ENCODE measurements around the gene NRIP1. TPM values are rescaled to one million over a fixed set of nuclear protein-coding genes. Genes with fewer than 3 reads are reported as not detected.

NRIP1 gene
- total and polyA plus RNA-seq, 2 donors from 2014 or later = 7.4 to 60.4 TPM

DNA sequence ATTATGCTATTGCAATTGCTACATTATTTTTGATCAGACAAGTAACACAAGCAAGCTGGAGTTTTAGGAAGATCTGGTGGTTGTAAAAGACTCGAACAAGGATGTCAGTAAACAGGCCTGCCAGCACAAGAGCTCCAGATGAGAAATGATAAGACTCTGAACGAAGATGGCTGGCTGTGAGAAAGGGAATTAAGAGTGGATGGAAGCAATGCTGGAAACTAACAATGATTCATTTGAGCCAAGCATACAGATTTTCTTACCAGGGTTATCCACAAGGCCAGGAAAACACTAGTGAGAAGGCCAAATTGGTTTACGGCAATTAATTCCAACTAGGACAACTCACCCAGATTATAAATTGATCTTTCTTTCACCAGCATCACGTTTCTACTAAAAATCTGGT is 54.2 kb downstream of the NRIP1 start:
- peaks cover 0 to 15% (median 0%) of the 10 kb centered on the region in 3 donors for H3K4me1 ChIP-seq (ENCODE audit: control insufficient read depth in 2 of 3, insufficient read depth in 2 of 3, low read depth in 1 of 3, low read length in 3 of 3)
- H3K27ac ChIP-seq (ENCODE audit: low read depth in 2 of 2, low read length in 2 of 2) = no peak overlapping the region
- H3K4me3 ChIP-seq (ENCODE audit: low read length in 3 of 3) = no peak overlapping the region
- TF ChIP-seq, protein P1, sequence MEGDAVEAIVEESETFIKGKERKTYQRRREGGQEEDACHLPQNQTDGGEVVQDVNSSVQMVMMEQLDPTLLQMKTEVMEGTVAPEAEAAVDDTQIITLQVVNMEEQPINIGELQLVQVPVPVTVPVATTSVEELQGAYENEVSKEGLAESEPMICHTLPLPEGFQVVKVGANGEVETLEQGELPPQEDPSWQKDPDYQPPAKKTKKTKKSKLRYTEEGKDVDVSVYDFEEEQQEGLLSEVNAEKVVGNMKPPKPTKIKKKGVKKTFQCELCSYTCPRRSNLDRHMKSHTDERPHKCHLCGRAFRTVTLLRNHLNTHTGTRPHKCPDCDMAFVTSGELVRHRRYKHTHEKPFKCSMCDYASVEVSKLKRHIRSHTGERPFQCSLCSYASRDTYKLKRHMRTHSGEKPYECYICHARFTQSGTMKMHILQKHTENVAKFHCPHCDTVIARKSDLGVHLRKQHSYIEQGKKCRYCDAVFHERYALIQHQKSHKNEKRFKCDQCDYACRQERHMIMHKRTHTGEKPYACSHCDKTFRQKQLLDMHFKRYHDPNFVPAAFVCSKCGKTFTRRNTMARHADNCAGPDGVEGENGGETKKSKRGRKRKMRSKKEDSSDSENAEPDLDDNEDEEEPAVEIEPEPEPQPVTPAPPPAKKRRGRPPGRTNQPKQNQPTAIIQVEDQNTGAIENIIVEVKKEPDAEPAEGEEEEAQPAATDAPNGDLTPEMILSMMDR (IDR thresholded peaks at IDR 0.05; ENCODE audit: borderline replicate concordance, extremely low read depth, insufficient read depth) = no peak
- no peaks in the 10 kb centered on the region for H3K27me3 ChIP-seq (ENCODE audit: control insufficient read depth, insufficient read depth, low read length)
- no peaks in the 10 kb centered on the region for H3K9me3 ChIP-seq (ENCODE audit: control insufficient read depth in 2 of 3, insufficient read depth in 1 of 3, low read length in 3 of 3)
- intact Hi-C loops (cut with DNase I) = no loop called here
- DNase-seq = no peak
- no peak overlapping the region for H3K9ac ChIP-seq (ENCODE audit: low read length in 3 of 3)
- FAIRE-seq = no peak
- H3K36me3 ChIP-seq (ENCODE audit: control insufficient read depth in 2 of 3, insufficient read depth in 3 of 3, low read length in 3 of 3) = no peaks in the 10 kb centered on the region

DNA sequence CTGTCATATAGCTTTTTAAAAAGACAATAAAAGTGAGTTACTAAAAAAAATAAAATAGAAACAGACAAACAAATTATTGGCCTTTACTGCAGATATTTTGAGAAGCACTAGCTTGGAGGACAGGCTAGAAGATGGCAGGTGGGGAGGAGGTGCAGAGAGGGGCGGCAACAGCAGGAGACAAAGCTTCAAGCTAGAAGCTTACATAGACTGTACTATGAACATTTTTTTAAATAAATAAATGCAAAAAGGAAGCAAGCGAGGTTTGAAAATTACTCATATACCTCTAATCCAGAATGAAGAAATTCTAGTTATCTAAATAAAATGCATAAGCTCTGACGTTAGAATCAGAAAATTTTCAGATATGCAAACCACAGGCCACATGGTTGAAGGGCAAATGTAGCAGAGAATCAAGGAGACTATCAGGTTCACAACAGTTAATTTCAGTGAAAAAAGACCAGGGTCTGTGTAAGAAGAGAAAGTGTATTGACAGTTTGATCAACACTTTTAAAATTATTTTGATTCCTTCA is 54.9 kb downstream of the NRIP1 start:
- intact Hi-C loops (cut with DNase I) = no loop called here
- DNase-seq (no peak), FAIRE-seq (no peak)
- TF ChIP-seq, protein P1 (IDR thresholded peaks at IDR 0.05; ENCODE audit: borderline replicate concordance, extremely low read depth, insufficient read depth) = no peak
- Histone ChIP-seq H3K4me1 (ENCODE audit: control insufficient read depth in 2 of 3, insufficient read depth in 2 of 3, low read depth in 1 of 3, low read length in 3 of 3) (peaks cover 0 to 22% (median 3%) of the 10 kb centered on the region in 3 donors), H3K4me3 (ENCODE audit: low read length in 3 of 3) (no peak overlapping the region), H3K9ac (ENCODE audit: low read length in 3 of 3) (no peak overlapping the region), H3K36me3 (ENCODE audit: control insufficient read depth in 2 of 3, insufficient read depth in 3 of 3, low read length in 3 of 3) (no peaks in the 10 kb centered on the region), H3K27ac (ENCODE audit: low read depth in 2 of 2, low read length in 2 of 2) (no peak overlapping the region), H3K27me3 (ENCODE audit: control insufficient read depth, insufficient read depth, low read length) (no peaks in the 10 kb centered on the region), H3K9me3 (ENCODE audit: control insufficient read depth in 2 of 3, insufficient read depth in 1 of 3, low read length in 3 of 3) (no peaks in the 10 kb centered on the region)

DNA sequence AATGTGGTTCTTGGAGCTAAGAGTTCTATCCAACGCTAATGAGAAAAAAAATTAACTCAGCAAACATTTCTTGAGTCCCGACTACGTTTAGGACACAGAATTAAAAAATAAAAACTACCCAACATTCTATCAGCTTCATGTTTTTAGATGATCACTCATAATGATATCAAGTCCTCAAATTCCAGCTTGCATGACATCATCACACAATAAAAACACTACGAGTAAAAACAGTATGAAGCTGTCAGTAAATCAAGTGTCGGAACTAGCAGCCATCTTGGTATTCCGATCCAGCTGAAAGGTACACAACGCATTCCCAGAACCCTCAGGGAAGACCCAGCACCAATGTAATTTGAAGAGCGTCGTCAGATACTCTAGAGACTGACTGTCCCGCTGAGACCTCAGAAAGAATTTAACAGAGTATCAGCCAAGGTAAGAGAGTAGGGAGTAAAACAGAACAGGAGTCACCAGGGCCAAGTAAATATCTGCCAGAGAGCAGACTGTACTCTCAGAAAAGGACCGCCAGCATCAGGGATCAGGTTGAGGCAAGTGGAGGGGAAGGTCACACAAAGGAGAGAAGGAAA is 57.0 kb downstream of the NRIP1 start:
- TF ChIP-seq, protein P1 (IDR thresholded peaks at IDR 0.05; ENCODE audit: borderline replicate concordance, extremely low read depth, insufficient read depth) = no peak
- peaks cover 0 to 22% (median 3%) of the 10 kb centered on the region in 3 donors for H3K4me1 ChIP-seq (ENCODE audit: control insufficient read depth in 2 of 3, insufficient read depth in 2 of 3, low read depth in 1 of 3, low read length in 3 of 3)
- FAIRE-seq (no peak), DNase-seq (no peak)
- H3K4me3 ChIP-seq (ENCODE audit: low read length in 3 of 3) = no peak overlapping the region
- no peaks in the 10 kb centered on the region for H3K36me3 ChIP-seq (ENCODE audit: control insufficient read depth in 2 of 3, insufficient read depth in 3 of 3, low read length in 3 of 3)
- H3K27ac ChIP-seq (ENCODE audit: low read depth in 2 of 2, low read length in 2 of 2) = no peak overlapping the region
- H3K9me3 ChIP-seq (ENCODE audit: control insufficient read depth in 2 of 3, insufficient read depth in 1 of 3, low read length in 3 of 3) = no peaks in the 10 kb centered on the region
- H3K27me3 ChIP-seq (ENCODE audit: control insufficient read depth, insufficient read depth, low read length) = no peaks in the 10 kb centered on the region
- H3K9ac ChIP-seq (ENCODE audit: low read length in 3 of 3) = no peak overlapping the region
- intact Hi-C loops (cut with DNase I) = no loop called here

Data from kidney (tissue), 14 donors.